GM21576 (cell line): Measurements from ENCODE around the gene DPY30.

ENCODE experiments used
- ATAC-seq: cut with Tn5 transposase; IDR thresholded peaks from one replicate; pipeline ENCODE4 v1.9.1; 2021; ENCODE audit warnings: mild to moderate bottlenecking, moderate library complexity; ENCODE audit not compliant: unreplicated experiment

The DPY30 gene

GRCh38 chr2:31979018-31979417 lies 60.6 kb downstream of the DPY30 start:
- no peak for ATAC-seq

DNA sequence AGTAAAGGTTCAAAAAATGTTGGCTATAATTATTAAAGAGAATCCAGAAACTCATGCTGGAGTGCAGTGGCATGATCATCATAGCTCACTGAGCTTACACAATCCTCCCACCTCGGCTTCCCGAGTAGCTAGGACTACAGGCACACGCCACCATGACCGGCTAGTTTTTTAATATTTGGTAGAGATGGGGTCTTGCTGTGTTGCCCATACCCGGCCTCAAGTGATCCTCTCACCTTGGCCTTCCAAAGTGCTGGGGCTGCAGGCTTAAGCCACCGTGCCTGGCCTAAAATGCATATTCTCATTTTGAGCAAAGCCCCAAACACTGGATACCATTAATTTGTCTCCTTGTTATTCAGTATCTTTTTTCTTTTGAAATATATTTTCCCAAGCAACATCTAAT lies 61.2 kb downstream of the DPY30 start:
- no peak for ATAC-seq
